GM15510 (cell line): ENCODE results near the gene NMUR1.

Source experiments
- POLR2A ChIP-seq: IDR thresholded peaks from 3 replicates; pipeline ENCODE4 v1.6.1; 2011; ENCODE audit warnings: borderline replicate concordance; ENCODE audit not compliant: insufficient read length; ENCODE audit errors: extremely low read depth

NMUR1 gene

DNA sequence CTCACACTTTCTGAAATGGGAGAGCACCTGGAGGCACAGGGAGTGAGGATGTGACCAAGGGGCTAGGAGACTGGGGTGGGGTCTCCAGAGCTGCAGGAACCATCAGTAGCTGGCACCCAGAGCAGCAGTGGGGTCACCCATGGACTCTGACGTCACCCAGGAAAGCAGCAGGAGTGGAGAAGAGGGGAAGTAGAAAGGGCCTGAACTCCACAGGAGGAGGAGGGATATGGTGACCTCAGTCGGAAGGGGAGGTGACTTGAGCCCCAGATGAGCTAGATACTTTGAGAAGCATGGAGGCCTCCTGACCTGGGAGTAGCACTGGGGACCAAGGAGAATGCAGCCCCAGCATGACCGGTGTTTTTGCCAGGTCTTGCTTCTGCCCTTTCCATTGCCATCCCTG lies 8.8 kb downstream of the NMUR1 start:
- no peak for TF ChIP-seq POLR2A

GRCh38 chr2:231519975-231520555 lies 10.2 kb downstream of the NMUR1 start:
- no peak for TF ChIP-seq POLR2A

- no peak for TF ChIP-seq POLR2A
Measured at GRCh38 chr2:231518771-231519170, 11.5 kb downstream of the NMUR1 start.

- TF ChIP-seq POLR2A = no peak
Measured at GRCh38 chr2:231515603-231516002, 14.6 kb downstream of the NMUR1 start.

GRCh38 chr2:231514951-231515297 lies 15.3 kb downstream of the NMUR1 start:
- no peak for TF ChIP-seq POLR2A

DNA sequence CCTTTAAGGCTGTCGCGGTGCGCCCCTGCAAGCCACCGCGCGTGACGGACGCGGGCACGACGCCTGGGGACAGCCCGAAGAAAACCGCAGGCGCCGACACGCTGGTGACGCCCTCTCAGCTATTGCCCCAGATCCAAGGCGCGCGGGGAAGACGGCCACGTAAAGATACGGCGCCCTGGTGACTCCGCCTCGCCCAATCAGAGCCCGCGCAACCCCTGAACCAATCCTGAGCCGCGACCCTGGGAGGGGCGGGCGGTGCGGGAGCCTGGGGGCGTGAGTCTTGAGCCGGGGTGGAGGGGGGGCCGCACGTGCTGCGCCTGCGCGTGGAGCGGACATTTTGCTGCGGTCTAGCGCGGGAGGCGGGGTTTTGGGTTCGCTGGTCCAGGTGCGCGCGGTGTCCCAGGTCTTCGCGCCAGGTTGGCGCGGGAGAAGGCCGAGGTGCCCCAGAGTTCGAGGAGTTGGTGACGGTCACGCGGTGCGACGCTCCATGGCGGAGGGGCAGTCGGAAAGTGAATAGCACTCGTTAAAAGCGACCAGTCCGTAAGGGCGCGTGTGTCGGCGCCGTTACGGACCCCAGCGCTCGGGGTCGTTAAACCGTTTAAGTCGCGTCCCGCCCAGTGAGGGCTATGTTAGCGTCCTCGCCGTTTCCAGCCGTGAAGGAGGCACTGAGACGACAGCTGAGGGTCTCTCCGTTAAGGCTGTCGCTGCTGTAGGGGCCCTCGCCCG lies 15.9 kb downstream of the NMUR1 start:
- peak; percentile 77 for TF ChIP-seq POLR2A

DNA sequence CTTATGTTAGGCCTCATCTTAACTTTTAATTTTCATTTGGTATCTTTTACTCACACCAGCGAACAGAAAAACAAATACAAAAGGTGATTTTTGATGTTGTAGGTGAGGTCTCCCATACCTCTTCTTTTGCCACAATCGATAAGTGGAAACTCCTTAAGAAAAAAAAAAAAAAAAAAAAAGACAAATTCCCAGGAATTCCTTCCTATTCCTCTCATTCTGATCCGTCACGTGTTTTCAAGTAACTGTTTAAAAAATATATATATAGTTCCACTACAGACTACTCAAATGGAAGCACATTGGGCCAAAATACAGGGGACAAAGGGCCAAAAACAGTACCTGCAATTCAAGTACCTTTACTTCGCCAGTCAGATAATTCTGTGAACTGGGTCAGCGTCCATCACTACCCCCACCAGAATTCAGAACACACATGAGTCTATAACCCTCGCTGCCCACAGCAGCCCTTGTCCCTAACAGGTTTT lies 16.5 kb downstream of the NMUR1 start:
- no peak for TF ChIP-seq POLR2A

DNA sequence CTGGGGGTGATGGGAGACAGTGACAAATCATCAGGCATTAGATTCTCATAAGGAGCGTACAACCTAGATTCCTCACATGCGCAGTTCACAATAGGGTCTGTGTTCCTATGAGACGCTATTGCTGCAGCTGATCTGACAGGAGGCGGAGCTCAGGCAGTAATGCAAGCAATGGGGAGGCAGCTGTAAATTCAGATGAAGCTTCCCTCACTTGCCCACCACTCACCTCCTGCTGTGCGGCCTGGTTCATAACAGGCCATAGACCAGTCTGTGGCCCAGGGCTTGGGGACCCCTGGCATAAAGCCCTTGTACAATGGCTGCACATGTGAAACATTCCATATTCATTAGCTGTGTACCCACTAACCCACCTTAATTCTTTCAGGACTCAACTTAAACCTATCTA lies 18.0 kb downstream of the NMUR1 start:
- no peak for TF ChIP-seq POLR2A

DNA sequence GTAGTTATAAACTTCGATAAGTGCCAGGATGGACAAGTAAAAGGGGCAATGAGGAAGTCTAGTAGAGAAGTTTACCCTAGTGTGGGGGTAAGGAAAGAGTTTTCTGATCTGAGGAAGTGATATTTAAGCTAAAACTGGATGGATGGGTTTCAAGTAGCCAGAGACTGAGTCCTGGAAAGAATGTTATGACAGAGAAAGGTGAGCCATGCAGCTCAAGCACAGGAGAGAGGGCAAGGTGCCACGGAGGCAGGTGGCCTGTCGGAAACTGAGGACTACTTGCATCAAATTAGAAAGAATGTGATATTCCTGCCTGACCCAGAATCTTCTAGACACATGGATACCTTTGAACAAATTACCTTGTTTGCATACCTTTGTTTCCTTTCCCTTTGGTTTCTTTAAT lies 26.5 kb downstream of the NMUR1 start:
- no peak for TF ChIP-seq POLR2A

DNA sequence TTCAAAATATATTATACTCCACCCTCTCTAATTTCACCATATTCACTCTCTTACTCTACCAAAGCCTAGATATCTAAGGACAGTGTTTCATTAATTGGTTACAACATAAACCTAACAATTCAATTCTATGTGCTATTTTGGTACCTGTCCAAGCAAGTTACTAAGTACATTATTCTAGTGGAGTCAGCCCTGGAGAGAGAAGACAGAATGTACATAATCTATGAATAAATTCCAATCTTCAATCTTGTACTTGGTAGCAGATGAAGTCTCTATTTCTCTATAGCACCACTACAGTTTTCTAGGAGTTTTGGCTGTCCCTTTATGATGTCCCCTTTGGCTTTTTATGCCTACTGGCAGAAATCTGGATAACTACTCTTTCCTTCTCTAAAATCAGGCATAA lies 27.6 kb downstream of the NMUR1 start:
- no peak for TF ChIP-seq POLR2A

DNA sequence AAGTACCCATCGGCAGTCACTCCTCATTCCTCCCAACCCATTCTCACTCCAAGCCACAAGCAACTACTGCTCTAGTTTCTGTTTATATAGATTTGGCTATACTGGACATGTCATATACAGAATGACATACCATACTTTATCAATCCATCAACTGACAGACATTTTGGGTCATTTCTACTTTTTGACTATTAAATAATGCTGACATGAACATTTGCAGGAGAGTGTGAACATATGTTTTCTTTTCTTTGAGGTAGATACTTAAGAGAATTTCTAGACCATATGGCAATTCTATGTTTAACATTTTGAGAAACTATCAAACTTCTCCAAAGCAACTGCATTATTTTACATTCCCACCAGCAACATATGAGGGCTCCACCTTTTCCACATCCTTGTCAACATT lies 32.6 kb downstream of the NMUR1 start:
- no peak for TF ChIP-seq POLR2A

- no peak for TF ChIP-seq POLR2A
Measured at GRCh38 chr2:231494669-231495068, 35.6 kb downstream of the NMUR1 start.

- TF ChIP-seq POLR2A = no peak
Measured at GRCh38 chr2:231490801-231491200, 39.4 kb downstream of the NMUR1 start.

DNA sequence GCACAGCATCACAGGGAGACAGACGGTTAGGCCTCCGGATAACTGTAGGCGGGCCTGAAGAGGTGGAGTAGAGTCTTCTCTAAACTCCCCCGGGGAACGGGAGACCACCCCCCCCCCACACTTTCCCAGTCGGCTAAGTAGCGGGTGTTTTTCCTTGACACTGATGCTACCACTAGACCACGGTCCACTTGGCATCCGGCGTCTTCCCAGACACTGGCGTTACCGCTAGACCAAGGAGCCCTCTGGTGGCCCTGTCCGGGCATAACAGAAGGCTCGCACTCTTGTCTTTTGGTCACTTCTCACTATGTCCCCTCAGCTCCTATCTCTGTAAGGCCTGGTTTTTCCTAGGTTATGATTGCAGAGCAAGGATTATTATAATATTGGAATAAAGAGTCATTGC lies 40.3 kb downstream of the NMUR1 start:
- TF ChIP-seq POLR2A = no peak

DNA sequence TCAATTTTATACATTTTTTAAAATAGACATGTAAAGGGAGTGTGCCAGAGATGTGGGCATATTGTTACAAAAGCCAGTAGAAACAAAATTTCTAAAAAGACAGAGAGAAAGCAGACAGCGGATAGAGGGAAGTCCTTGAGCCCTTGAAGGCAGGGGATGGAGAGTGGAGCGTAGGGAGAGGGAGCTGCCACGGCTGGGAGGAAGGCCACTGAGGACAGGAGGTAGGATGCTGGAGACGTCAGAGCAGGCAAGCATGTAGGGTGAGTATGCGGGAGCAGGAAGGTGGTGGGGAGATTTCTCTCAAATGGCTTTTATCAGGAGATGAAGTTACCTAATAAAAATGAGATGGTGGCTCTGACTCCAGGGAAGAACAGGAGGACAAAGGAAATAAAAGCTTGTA lies 41.9 kb downstream of the NMUR1 start:
- TF ChIP-seq POLR2A = no peak

- TF ChIP-seq POLR2A = no peak
Measured at GRCh38 chr2:231486851-231487596, 43.2 kb downstream of the NMUR1 start.
